HEK293 (cell line): ENCODE measurements around the gene PSMD8.

Source experiments
- PATZ1 ChIP-seq: fragments of 450-650 bp; formaldehyde crosslinking; IDR thresholded peaks from 2 replicates; pipeline ENCODE4 v1.5.1; 2016; ENCODE audit warnings: missing biosample characterization, missing genetic modification characterization
- PRDM4 ChIP-seq: fragments of 450-650 bp; formaldehyde crosslinking; IDR thresholded peaks from 2 replicates; pipeline ENCODE4 v1.5.1; 2017; ENCODE audit warnings: missing biosample characterization, missing genetic modification characterization
- TCF7L2 ChIP-seq: IDR thresholded peaks from 2 replicates; pipeline ENCODE4 v1.6.1; 2011; ENCODE audit warnings: low read depth, mild to moderate bottlenecking, inconsistent platforms, low read length, moderate library complexity, borderline replicate concordance
- WT1 ChIP-seq: fragments of 450-650 bp; formaldehyde crosslinking; IDR thresholded peaks from 2 replicates; pipeline ENCODE4 v1.5.1; 2016; ENCODE audit warnings: missing biosample characterization, missing genetic modification characterization
- YY2 ChIP-seq: fragments of 450-650 bp; formaldehyde crosslinking; IDR thresholded peaks from 2 replicates; pipeline ENCODE4 v1.5.1; 2016; ENCODE audit warnings: missing biosample characterization, missing genetic modification characterization
- ZBTB1 ChIP-seq: fragments of 450-650 bp; formaldehyde crosslinking; IDR thresholded peaks from 2 replicates; pipeline ENCODE4 v1.5.1; 2016; ENCODE audit warnings: missing biosample characterization, missing genetic modification characterization
- ZBTB10 ChIP-seq: fragments of 450-650 bp; formaldehyde crosslinking; IDR thresholded peaks from 2 replicates; pipeline ENCODE4 v1.5.1; 2016; ENCODE audit warnings: missing biosample characterization, missing genetic modification characterization
- ZBTB44 ChIP-seq: fragments of 450-650 bp; IDR thresholded peaks from 2 replicates; pipeline ENCODE4 v1.5.1; 2018; ENCODE audit warnings: missing biosample characterization, mild to moderate bottlenecking, missing genetic modification characterization
- ZFP3 ChIP-seq: fragments of 450-650 bp; formaldehyde crosslinking; IDR thresholded peaks from 2 replicates; pipeline ENCODE4 v1.5.1; 2016; ENCODE audit warnings: low read depth, missing biosample characterization, missing genetic modification characterization
- ZFP37 ChIP-seq: fragments of 450-650 bp; formaldehyde crosslinking; IDR thresholded peaks from 2 replicates; pipeline ENCODE4 v1.5.1; 2016; ENCODE audit warnings: missing biosample characterization, missing genetic modification characterization
- ZFP69B ChIP-seq: fragments of 450-650 bp; formaldehyde crosslinking; IDR thresholded peaks from 2 replicates; pipeline ENCODE4 v1.5.1; 2016; ENCODE audit warnings: missing biosample characterization, missing genetic modification characterization
- ZNF112 ChIP-seq: fragments of 450-650 bp; formaldehyde crosslinking; IDR thresholded peaks from 2 replicates; pipeline ENCODE4 v1.5.0; 2017; ENCODE audit warnings: missing biosample characterization, missing genetic modification characterization
- ZNF266 ChIP-seq: fragments of 450-650 bp; formaldehyde crosslinking; IDR thresholded peaks from 2 replicates; pipeline ENCODE4 v1.5.1; 2016; ENCODE audit warnings: missing biosample characterization, missing genetic modification characterization, low read depth
- ZNF274 ChIP-seq, 2 experiments: fragments of 200-500 bp in 1 of 2; fragments of 450-650 bp in 1 of 2; sonication (Bioruptor generic) in 1 of 2; formaldehyde crosslinking in 1 of 2; IDR thresholded peaks; 2 replicates each; pipeline versions ENCODE4 v1.5.1 to v1.6.1; 2014 to 2016; ENCODE audit warnings: borderline replicate concordance in 1 of 2, inconsistent platforms in 1 of 2, low read length in 1 of 2, missing biosample characterization in 1 of 2, missing genetic modification characterization in 1 of 2
- ZNF335 ChIP-seq: fragments of 450-650 bp; formaldehyde crosslinking; conservative IDR thresholded peaks from 2 replicates; pipeline ENCODE4 v1.5.1; 2016; ENCODE audit warnings: missing biosample characterization, missing genetic modification characterization
- ZNF341 ChIP-seq: fragments of 450-650 bp; formaldehyde crosslinking; IDR thresholded peaks from 2 replicates; pipeline ENCODE4; 2016; ENCODE audit warnings: low read depth, missing biosample characterization, missing genetic modification characterization
- ZNF362 ChIP-seq: fragments of 450-650 bp; formaldehyde crosslinking; IDR thresholded peaks from 2 replicates; pipeline ENCODE4 v1.5.1; 2016; ENCODE audit warnings: missing biosample characterization, missing genetic modification characterization
- ZNF416 ChIP-seq: fragments of 450-650 bp; formaldehyde crosslinking; IDR thresholded peaks from 2 replicates; pipeline ENCODE4 v1.5.1; 2016; ENCODE audit warnings: missing biosample characterization, missing genetic modification characterization
- ZNF501 ChIP-seq: fragments of 450-650 bp; formaldehyde crosslinking; IDR thresholded peaks from 2 replicates; pipeline ENCODE4 v1.5.1; 2016; ENCODE audit warnings: missing biosample characterization, missing genetic modification characterization
- ZNF555 ChIP-seq: fragments of 450-650 bp; formaldehyde crosslinking; conservative IDR thresholded peaks from 2 replicates; pipeline ENCODE4 v1.5.1; 2017; ENCODE audit warnings: missing biosample characterization, mild to moderate bottlenecking, missing genetic modification characterization, inconsistent platforms
- ZSCAN18 ChIP-seq: fragments of 450-650 bp; formaldehyde crosslinking; IDR thresholded peaks from 2 replicates; pipeline ENCODE4 v1.5.1; 2016; ENCODE audit warnings: missing biosample characterization, missing genetic modification characterization
- ZXDB ChIP-seq: fragments of 450-650 bp; formaldehyde crosslinking; IDR thresholded peaks from 2 replicates; pipeline ENCODE4 v1.5.1; 2016; ENCODE audit warnings: missing biosample characterization, missing genetic modification characterization

The PSMD8 gene

GRCh38 chr19:38374332-38375097, at the start of gene PSMD8 (continued):
- TF ChIP-seq ZNF341 (tag by site-specific recombination) (peak; percentile 96), WT1 (tag by site-specific recombination) (peak; percentile 76), ZNF335 (tag by site-specific recombination) (peak; percentile 99), ZNF555 (tag by site-specific recombination) (no peak), PRDM4 (tag by site-specific recombination) (peak; percentile 67), ZFP3 (tag by site-specific recombination) (peak; percentile 10; the same call in 1 of the 2 replicates), ZNF416 (tag by site-specific recombination) (0 out of 2 replicates have a peak, but pooled peaks have one; percentile 50), ZFP37 (peak; percentile 100), TCF7L2 (peak; percentile 75; the same call in 1 of the 2 replicates), ZNF274 (IDR thresholded peaks at IDR 0.05; ENCODE audit: low read length) (no peak), ZNF274 (tag by site-specific recombination; IDR thresholded peaks at IDR 0.05; ENCODE audit: borderline replicate concordance) (no peak), ZNF501 (tag by site-specific recombination) (peak; percentile 100), ZBTB10 (tag by site-specific recombination) (peak; percentile 75), ZNF266 (no peak; the same call in 1 of the 2 replicates), ZNF362 (tag by site-specific recombination) (no peak), ZXDB (tag by site-specific recombination) (peak; percentile 97), ZSCAN18 (tag by site-specific recombination) (peak; percentile 96), YY2 (peak; percentile 98), PATZ1 (tag by site-specific recombination) (peak; percentile 98), ZBTB1 (tag by site-specific recombination) (no peak), ZFP69B (peak; percentile 88), ZBTB44 (tag by site-specific recombination) (peak; percentile 59; the same call in 1 of the 2 replicates), ZNF112 (tag by site-specific recombination) (no peak)
